NCI-H2196 treated with DMSO at 0.1 percent for 48 hours (cell line): Measurements from ENCODE around the gene PHF14.
"Not testable (repeated sequence)": the region's sequence is repeated elsewhere in the genome, so short reads cannot be mapped to it uniquely, and the experiment has no call there.

Source experiments
- DNase-seq: peaks from one replicate; lab custom pipeline; 2025; ENCODE audit not compliant: unreplicated experiment; lab: John Stamatoyannopoulos, UW

The PHF14 gene

GRCh38 chr7:10973942-10974911 lies 555 bp downstream of the PHF14 start:
- no peak for DNase-seq

- DNase-seq = no peak
Observed at GRCh38 chr7:10977113-10977512, 3.4 kb downstream of the PHF14 start.

GRCh38 chr7:10981317-10981716 lies 7.6 kb downstream of the PHF14 start:
- DNase-seq = no peak

GRCh38 chr7:10990748-10991147 lies 17.1 kb downstream of the PHF14 start:
- not testable (repeated sequence) for DNase-seq

- DNase-seq = not testable (repeated sequence)
Observed at GRCh38 chr7:10995482-10996166, 22.0 kb downstream of the PHF14 start.

- no peak for DNase-seq
Observed at GRCh38 chr7:10998996-10999757, 25.5 kb downstream of the PHF14 start.

GRCh38 chr7:11005202-11005601 lies 31.5 kb downstream of the PHF14 start:
- DNase-seq = no peak

DNA sequence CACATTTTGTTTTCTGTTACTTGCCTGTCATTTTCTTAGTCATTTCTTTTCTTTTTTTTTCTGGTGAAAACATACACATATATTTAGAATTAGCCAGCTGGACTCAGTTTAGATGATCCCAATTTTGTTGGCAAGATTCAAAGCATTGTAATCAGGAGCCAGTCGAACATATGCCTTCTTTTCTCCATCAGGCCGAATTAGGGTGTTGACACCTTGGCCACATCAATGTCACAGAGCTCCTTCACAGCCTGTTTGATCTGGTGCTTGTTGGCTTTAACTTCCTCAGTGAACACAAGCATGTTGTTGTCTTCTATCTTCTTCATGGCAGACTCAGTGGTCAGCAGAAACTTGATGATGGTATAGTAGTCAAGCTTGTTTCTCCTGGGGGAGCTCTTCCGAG lies 32.6 kb downstream of the PHF14 start:
- DNase-seq = no peak

DNA sequence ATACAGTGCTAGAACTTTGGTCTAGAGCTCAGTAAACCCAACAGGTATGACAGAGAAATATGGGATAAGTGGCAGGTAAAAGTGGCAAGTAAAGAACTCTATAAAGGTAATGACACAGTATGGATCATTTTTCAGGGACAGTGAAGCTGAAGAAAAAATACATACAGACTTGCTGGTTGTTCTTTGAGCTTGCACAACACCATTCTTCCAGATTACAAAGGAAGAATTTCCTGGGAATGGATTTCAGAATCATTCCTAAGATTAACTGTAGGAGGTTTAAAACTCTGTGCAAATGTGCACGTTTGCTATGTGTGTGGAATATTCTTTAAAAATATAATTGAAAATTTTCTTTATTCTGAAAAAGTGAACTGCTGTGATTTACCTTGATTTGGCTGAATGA lies 36.0 kb downstream of the PHF14 start:
- DNase-seq = no peak

GRCh38 chr7:11021468-11021867 lies 47.8 kb downstream of the PHF14 start:
- no peak for DNase-seq

DNA sequence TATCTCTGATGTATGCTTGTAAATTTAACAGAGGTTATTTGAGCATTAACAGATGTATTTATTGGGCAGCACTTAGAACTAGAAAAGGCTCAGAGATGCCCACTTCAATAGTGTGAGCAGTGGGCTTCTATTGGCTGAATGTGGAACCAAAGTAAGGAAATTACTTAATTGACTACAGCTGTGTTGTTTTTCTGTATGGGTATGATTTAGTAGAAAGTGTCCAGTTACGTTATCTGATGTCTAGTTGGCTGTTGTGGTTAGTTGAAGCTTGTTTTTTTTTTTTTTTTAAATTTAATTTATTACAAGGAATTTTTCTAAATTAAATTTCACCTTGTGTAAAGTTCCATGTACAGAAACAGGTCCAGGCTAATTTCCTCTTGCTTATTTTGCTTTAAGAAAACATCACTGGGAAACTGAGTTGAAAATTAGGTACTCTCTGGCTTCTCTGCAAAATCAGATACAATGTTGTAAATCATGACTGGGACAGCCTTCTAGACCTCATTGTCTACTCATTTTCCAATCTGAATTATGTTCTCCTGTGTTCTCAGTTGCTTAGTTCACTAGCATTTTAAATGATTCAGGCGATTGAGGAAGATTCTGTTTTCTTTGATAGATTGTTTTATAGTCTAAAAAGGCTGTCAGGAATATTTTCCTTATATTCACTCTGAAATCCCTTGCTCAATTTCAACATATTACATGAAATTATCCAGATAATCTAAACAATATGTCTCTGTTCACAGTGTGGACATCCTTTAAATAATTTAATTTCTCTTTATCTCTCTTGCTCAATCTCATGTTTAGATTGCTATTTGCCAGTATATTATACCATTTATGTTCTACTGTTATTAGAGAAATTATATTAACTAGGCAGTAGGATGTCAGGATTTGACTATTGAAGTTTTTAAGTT lies 53.0 kb downstream of the PHF14 start:
- DNase-seq = no peak

- DNase-seq = no peak
Observed at GRCh38 chr7:11035661-11036060, 62.0 kb downstream of the PHF14 start.

GRCh38 chr7:11039974-11040373 lies 66.3 kb downstream of the PHF14 start:
- no peak for DNase-seq

DNA sequence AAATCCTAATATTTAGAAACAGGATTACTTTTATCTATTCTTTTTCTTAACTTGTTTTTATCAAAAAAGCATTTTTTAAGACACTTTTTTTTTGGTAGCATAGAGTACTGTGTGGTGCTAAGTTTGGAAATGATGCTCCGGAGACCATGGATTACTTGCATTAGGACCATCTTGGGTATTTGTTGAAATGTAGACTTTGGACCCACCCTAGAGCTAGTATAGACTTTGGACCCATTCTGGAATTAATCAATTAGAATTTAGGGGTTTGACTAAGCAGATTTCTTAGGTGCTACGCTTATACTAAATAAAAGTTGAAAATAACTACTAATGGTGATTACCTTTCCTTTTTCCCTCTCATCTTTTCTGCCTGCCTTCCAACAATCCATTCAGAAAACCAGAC lies 80.4 kb downstream of the PHF14 start:
- no peak for DNase-seq

- no peak for DNase-seq
Observed at GRCh38 chr7:11060893-11061292, 87.2 kb downstream of the PHF14 start.

DNA sequence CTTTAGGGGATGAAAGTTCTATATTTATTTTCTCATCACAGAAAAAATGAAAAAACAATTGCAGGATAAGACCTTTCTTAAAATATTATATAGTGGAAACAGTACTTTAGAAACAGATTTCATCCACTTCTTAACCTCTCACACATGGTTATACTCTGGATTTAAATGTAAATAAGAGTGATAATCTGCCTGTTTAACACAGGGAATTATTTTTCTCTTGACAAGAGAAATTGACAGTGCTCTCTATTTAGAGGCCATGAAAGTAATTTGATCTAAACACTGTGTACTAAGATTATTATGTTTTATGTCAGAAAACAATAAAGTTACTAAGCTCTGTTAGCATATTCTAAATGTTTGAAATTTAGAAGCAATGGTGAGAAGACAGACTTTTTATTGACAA lies 88.4 kb downstream of the PHF14 start:
- no peak for DNase-seq

DNA sequence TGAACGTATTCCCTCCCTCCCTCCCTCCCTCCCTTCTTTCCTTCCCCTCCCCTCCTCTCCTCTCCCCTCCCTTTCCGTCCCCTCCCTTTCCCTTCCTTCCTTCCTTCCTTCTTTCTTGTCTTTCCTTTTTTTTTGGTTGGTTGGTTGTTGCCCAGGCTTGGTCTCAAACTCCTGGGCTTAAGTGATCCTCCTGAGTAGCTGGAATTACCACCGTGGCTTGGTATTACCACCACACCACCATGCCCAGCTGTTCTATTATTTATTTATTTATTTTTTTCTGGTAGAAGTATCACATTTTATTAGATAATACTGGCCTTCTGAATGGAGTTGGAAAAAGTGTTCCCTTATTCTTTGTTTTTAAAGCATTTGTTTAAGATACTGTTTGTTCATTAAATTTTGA lies 95.9 kb downstream of the PHF14 start:
- no peak for DNase-seq

DNA sequence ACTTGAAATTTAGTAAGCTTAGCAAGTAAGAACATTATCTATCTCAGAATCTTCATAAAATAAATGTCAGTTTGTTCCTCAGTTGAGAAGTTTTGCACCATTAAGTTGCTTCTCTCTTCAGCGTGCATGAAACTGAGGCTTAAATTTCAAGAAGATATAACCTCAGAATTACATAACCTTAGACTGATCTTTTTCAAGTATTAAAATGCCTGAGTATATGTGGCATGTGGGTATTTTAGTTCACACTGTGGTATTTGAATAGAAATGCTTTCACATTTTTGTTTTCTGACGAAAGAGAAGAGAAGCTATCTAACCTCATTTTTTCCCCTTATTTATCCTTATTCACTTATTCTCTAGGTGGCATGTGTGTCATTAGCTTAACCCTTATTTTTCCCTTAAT lies 104.1 kb downstream of the PHF14 start:
- DNase-seq = no peak

DNA sequence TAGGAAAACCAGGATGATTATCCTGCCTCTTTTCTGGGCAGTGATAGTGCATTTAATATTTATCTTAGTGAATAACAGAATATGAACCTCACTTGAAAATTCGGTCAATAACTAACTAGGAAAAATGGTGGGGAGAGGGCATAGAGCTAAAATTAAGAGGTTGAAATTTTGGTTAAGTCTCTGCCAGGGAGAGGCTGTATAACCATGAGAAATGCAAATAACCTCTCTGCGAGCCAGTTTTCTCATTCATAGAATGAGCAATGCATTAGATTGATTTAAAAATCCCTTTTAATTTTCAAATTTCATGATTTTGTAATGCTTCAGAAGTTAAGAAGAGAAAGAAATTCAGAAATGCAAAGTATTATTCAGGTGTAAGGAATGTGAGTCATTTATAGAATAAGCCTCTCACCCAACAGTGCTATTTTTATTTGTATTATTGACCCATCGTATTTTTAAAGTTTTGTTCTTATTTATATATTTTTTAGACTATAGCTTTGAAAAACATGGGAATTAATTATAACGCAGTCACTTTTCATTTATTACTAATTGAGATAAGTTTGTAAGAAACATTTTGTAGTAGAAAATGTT lies 104.7 kb downstream of the PHF14 start:
- no peak for DNase-seq

- DNase-seq = no peak
Observed at GRCh38 chr7:11079907-11080306, 106.2 kb downstream of the PHF14 start.
